GM21619 (cell line): ENCODE data around the gene GOPC.
"Not testable (repeated sequence)": the region's sequence is repeated elsewhere in the genome, so short reads cannot be mapped to it uniquely, and the experiment has no call there.

Experiments
- ATAC-seq: cut with Tn5 transposase; IDR thresholded peaks from one replicate; pipeline ENCODE4 v1.9.1; 2021; ENCODE audit not compliant: unreplicated experiment

Gene GOPC

GRCh38 chr6:117518870-117519269 is 83.4 kb downstream of the GOPC start:
- ATAC-seq, result no peak

DNA sequence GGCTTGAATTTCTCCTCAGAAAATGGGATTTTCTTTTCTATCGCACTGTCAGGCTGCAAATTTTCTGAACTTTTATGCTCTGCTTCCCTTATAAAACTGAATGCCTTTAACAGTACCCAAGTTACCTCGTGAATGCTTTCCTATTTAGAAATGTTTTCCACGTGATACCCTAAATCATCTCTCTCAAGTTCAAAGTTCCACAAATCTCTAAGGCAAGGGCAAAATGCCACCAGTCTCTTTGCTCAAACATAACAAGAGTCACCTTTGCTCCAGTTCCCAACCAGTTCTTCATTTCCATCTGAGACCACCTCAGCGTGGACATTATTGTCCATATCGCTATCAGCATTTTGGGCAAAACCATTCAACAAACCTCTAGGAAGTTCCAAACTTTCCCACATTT is 84.3 kb downstream of the GOPC start:
- not testable (repeated sequence) for ATAC-seq

GRCh38 chr6:117515326-117515725 is 87.0 kb downstream of the GOPC start:
- no peak for ATAC-seq

- ATAC-seq, result no peak
Measured at GRCh38 chr6:117514655-117515054, 87.7 kb downstream of the GOPC start.

GRCh38 chr6:117513778-117514365 is 88.4 kb downstream of the GOPC start:
- no peak for ATAC-seq

DNA sequence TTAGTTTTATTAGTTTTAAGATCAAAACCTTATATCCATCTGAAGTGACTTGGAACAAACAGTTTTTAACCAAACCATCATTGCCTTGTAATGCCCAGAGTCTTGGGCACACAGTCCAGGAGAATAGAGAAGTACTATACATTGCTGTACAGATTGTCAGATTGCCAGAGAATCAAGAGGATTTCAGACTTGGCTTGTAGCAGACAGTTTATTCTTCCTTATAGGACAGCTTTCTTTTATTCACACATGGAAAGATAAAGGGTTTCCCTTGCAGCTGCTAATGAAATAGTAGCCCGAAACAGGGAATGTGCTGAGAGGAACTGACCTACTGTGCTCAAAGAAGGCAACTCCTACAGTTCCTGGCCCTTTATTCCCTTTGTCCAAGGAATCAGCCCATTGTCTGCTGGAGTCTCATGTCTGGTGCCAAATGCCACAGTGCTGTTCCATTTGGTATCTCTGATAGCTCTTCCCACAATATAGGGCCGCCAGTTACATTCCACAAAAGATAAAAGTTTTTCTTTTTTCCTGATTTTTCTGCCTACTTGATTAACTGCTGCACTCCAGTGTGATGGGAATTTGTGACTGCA is 89.2 kb downstream of the GOPC start:
- ATAC-seq, result no peak

- ATAC-seq, result no peak
Measured at GRCh38 chr6:117512056-117512828, 90.1 kb downstream of the GOPC start.
